ENCODE measurements around the gene ZNF211. TPM values are rescaled to one million over a fixed set of nuclear protein-coding genes. Genes with fewer than 3 reads are reported as not detected.

Gene ZNF211
- total RNA-seq, 1 experiment from 2014 or later, result 6.7 TPM

DNA sequence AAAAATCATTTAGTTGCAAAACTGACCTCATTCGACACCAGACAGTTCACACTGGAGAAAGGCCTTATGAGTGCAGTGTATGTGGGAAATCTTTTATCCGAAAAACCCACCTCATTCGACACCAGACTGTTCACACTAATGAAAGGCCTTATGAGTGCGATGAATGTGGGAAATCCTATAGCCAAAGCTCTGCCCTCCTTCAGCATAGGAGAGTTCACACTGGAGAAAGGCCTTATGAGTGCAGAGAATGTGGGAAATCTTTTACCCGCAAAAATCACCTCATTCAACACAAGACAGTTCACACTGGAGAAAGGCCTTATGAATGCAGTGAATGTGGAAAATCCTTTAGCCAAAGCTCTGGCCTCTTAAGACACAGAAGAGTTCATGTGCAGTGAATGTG is 26.0 kb upstream of the ZNF211 start:
- BruUV-seq (replicated peaks), result no TSS peak
- no peak for TF ChIP-seq YY1 (IDR thresholded peaks at IDR 0.05; ENCODE audit: extremely low read depth, insufficient replicate concordance, low read depth, low read length)
- TF ChIP-seq SRF (IDR thresholded peaks at IDR 0.05; ENCODE audit: low read depth), result no peak
- no peak for TF ChIP-seq EGR1 (IDR thresholded peaks at IDR 0.05; ENCODE audit: low read depth)
- TF ChIP-seq JUND (IDR thresholded peaks at IDR 0.05), result no peak
- TF ChIP-seq RAD21 (IDR thresholded peaks at IDR 0.05; ENCODE audit: low read depth), result no peak
- no peak for TF ChIP-seq ELF1 (IDR thresholded peaks at IDR 0.05; ENCODE audit: borderline replicate concordance, low read depth)
- TF ChIP-seq EZH2 (IDR thresholded peaks at IDR 0.05), result no peak
- intact Hi-C loops (cut with micrococcal nuclease), result no loop called here
- Histone ChIP-seq H3K36me3 (ENCODE audit: control insufficient read depth in 1 of 2, insufficient read depth in 2 of 2, low read length in 2 of 2) (peaks cover 3 to 19% of the 10 kb centered on the region in 2 experiments; a peak in 3 of 4 replicates), H3K9me2 (ENCODE audit: insufficient read depth) (no peaks in the 10 kb centered on the region), H3K27ac (ENCODE audit: low read depth, low read length) (no peak overlapping the region), H3K4me2 (ENCODE audit: low read length) (no peak overlapping the region), H4K20me1 (ENCODE audit: insufficient read depth) (no peaks in the 10 kb centered on the region), H2AFZ (ENCODE audit: low read depth, low read length, poor library complexity, severe bottlenecking) (no peak overlapping the region), H3K4me1 (ENCODE audit: control insufficient read depth in 1 of 2, insufficient read depth in 2 of 2, low read length in 2 of 2) (no peaks in the 10 kb centered on the region), H3K4me3 (replicated peaks in 1 of 2; ENCODE audit: low read depth in 1 of 2, low read length in 2 of 2) (no peak overlapping the region), H3K27me3 (ENCODE audit: insufficient read depth, low read length) (no peaks in the 10 kb centered on the region), H3K79me2 (ENCODE audit: insufficient read depth, low read length) (no peaks in the 10 kb centered on the region), H3K9me3 (ENCODE audit: control insufficient read depth in 1 of 2, insufficient read depth in 1 of 2, low read depth in 1 of 2, low read length in 2 of 2) (peaks cover 15 to 19% of the 10 kb centered on the region in 2 experiments; a peak in 2 of 4 replicates), H3K9ac (ENCODE audit: low read length) (no peak overlapping the region)
- ChIA-PET CTCF (no interaction called here), POLR2A (no interaction called here), RAD21 (ENCODE audit: low non-redundant PET in 1 of 2, low total read pairs in 2 of 2, uncharacterized antibody in 2 of 2, unreplicated experiment in 2 of 2) (no interaction called here)
- no peak for DNase-seq (ENCODE audit: low read depth, low spot score)
- ATAC-seq, result no peak

DNA sequence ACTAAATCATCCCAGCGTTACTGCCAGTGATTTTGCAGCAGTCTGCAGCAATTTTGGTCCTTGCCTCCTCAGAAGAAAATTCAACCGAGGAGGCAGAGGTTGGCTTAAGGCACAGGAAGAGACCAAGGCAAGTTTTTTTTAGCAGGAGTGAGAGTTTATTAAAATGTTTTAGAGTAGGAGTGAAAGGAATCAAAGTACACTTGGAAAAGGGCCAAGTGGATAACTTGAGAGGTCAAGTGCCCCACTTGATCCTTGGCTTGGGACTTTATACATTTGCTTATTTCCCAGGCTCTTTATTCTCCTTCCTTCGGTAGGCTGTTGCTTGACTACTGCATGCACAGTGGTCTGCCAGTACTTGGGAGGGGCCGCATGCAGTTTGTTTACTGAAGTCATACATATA is 21.9 kb upstream of the ZNF211 start:
- ChIA-PET RAD21 (ENCODE audit: low non-redundant PET in 1 of 2, low total read pairs in 2 of 2, uncharacterized antibody in 2 of 2, unreplicated experiment in 2 of 2) (no interaction called here), POLR2A (no interaction called here), CTCF (no interaction called here)
- Histone ChIP-seq H3K4me3 (replicated peaks in 1 of 2; ENCODE audit: low read depth in 1 of 2, low read length in 2 of 2) (no peak overlapping the region), H3K4me1 (ENCODE audit: control insufficient read depth in 1 of 2, insufficient read depth in 2 of 2, low read length in 2 of 2) (peaks cover 3 to 12% of the 10 kb centered on the region in 2 experiments; a peak in 3 of 4 replicates), H3K27ac (ENCODE audit: low read depth, low read length) (no peak overlapping the region), H3K9me2 (ENCODE audit: insufficient read depth) (no peaks in the 10 kb centered on the region), H4K20me1 (ENCODE audit: insufficient read depth) (no peaks in the 10 kb centered on the region), H3K9me3 (ENCODE audit: control insufficient read depth in 1 of 2, insufficient read depth in 1 of 2, low read depth in 1 of 2, low read length in 2 of 2) (peaks cover 25 to 37% of the 10 kb centered on the region in 2 experiments; a peak in 3 of 4 replicates), H3K36me3 (ENCODE audit: control insufficient read depth in 1 of 2, insufficient read depth in 2 of 2, low read length in 2 of 2) (peaks cover 1 to 14% of the 10 kb centered on the region in 2 experiments; a peak in 2 of 4 replicates), H3K79me2 (ENCODE audit: insufficient read depth, low read length) (peaks cover 8% of the 10 kb centered on the region; the same call in 1 of the 2 replicates), H2AFZ (ENCODE audit: low read depth, low read length, poor library complexity, severe bottlenecking) (no peak overlapping the region), H3K27me3 (ENCODE audit: insufficient read depth, low read length) (no peaks in the 10 kb centered on the region), H3K4me2 (ENCODE audit: low read length) (no peak overlapping the region), H3K9ac (ENCODE audit: low read length) (no peak overlapping the region)
- ATAC-seq (no peak), DNase-seq (ENCODE audit: low read depth, low spot score) (no peak)
- no TSS peak for BruUV-seq (replicated peaks)
- TF ChIP-seq, protein P1, sequence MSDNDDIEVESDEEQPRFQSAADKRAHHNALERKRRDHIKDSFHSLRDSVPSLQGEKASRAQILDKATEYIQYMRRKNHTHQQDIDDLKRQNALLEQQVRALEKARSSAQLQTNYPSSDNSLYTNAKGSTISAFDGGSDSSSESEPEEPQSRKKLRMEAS (IDR thresholded peaks at IDR 0.05), result no peak
- no peak for TF ChIP-seq FOSL1 (IDR thresholded peaks at IDR 0.05; ENCODE audit: low read depth)
- TF ChIP-seq EZH2phosphoT487 (IDR thresholded peaks at IDR 0.05; ENCODE audit: borderline replicate concordance), result no peak
- TF ChIP-seq JUND (IDR thresholded peaks at IDR 0.05), result no peak
- TF ChIP-seq TCF7L2 (IDR thresholded peaks at IDR 0.05; ENCODE audit: borderline replicate concordance, extremely low read depth, insufficient read depth, insufficient read length), result no peak
- no peak for TF ChIP-seq RAD21 (IDR thresholded peaks at IDR 0.05; ENCODE audit: low read depth)
- no peak for TF ChIP-seq POLR2AphosphoS5 (IDR thresholded peaks at IDR 0.05; ENCODE audit: low read depth, low read length)
- intact Hi-C loops (cut with micrococcal nuclease), result no loop called here

Measured in HCT116 (cell line).